K562 (cell line): ENCODE measurements around the gene HOXD13. TPM values are rescaled to one million over a fixed set of nuclear protein-coding genes. Genes with fewer than 3 reads are reported as not detected.

Source experiments
- BCOR ChIP-seq: fragments of 450-650 bp; IDR thresholded peaks from 2 replicates; pipeline ENCODE4 v1.6.1; 2016
- C11orf30 ChIP-seq: fragments of 450-650 bp; IDR thresholded peaks from 2 replicates; pipeline ENCODE4 v1.6.1; 2016; ENCODE audit warnings: low read depth, mild to moderate bottlenecking
- CREBBP ChIP-seq: IDR thresholded peaks from one replicate; pipeline ENCODE4 v1.6.1; 2012; ENCODE audit warnings: low read depth, mild to moderate bottlenecking, control low read depth, inconsistent platforms, low read length
- EGR1 ChIP-seq: fragments of 450-650 bp; conservative IDR thresholded peaks from 2 replicates; pipeline ENCODE4 v1.6.1; 2017; ENCODE audit warnings: mild to moderate bottlenecking
- MCM7 ChIP-seq, 2 experiments: fragments of 450-650 bp; IDR thresholded peaks; 2 replicates each; pipeline ENCODE4 v1.6.1; 2016 to 2018
- PHF8 ChIP-seq: fragments of 200-600 bp; sonication (generic); IDR thresholded peaks from 2 replicates; pipeline ENCODE4 v1.6.1; 2012; ENCODE audit warnings: mixed run types, mild to moderate bottlenecking, inconsistent platforms, low read length, moderate library complexity, borderline replicate concordance
- SFPQ ChIP-seq: fragments of 200-400 bp; formaldehyde crosslinking; IDR thresholded peaks from 2 replicates; pipeline ENCODE4 v1.6.1; 2017; ENCODE audit warnings: mild to moderate bottlenecking, low read depth, low read length, moderate library complexity
- TAF15 ChIP-seq: fragments of 200-400 bp; formaldehyde crosslinking; IDR thresholded peaks from 2 replicates; pipeline ENCODE4 v1.6.1; 2017; ENCODE audit warnings: mild to moderate bottlenecking, low read depth, low read length, moderate library complexity
- ZNF184 ChIP-seq: sonication (generic); formaldehyde crosslinking; IDR thresholded peaks from 2 replicates; pipeline ENCODE4 v1.5.0; 2020; ENCODE audit warnings: missing genetic modification reagents
- polyA plus RNA-seq, 8 experiments: library from polyadenylated mRNA; depleted of rRNA in 4 of 8; stranded (reverse) in 5 of 8; unstranded in 3 of 8; fragments of >200 nt; fragmentation: Nextera tagmentation in 2 of 8; fragmentation: Illumina TruSeq in 1 of 8; extraction: Ambion mirVana in 2 of 8; extraction: Trizol in 1 of 8; gene quantifications; 2 replicates each; pipeline versions ENCODE4 v1.2.1 to v1.2.3, GENCODE V29; 2011 to 2014; ENCODE audit warnings: inconsistent platforms in 1 of 8, missing spikeins in 1 of 8
- total RNA-seq, 7 experiments: library from RNA; depleted of rRNA in 6 of 7; stranded (reverse); fragments of >200 nt in 6 of 7; fragmentation: Illumina TruSeq in 2 of 7; extraction: Trizol in 2 of 7; gene quantifications; 2 replicates each; pipeline versions ENCODE4 v1.2.1 to v1.2.3, GENCODE V29; 2011 to 2021; ENCODE audit warnings: low replicate concordance in 1 of 7
- TF ChIP-seq, protein P1 (sequence below), 2 experiments: fragments of 450-650 bp in 1 of 2; IDR thresholded peaks; 2 replicates each; pipeline ENCODE4 v1.6.1; 2011 to 2017; ENCODE audit warnings: low read depth in 2 of 2, antibody characterized with exemption in 1 of 2, borderline replicate concordance in 1 of 2, low read length in 1 of 2, mild to moderate bottlenecking in 1 of 2, mixed read lengths in 1 of 2; ENCODE audit not compliant: control insufficient read depth in 1 of 2
- TF ChIP-seq, protein P2 (sequence below): fragments of 450-650 bp; IDR thresholded peaks from 2 replicates; pipeline ENCODE4 v1.6.1; 2014; ENCODE audit warnings: low read depth, mild to moderate bottlenecking, moderate library complexity, borderline replicate concordance

The HOXD13 gene
- total and polyA plus RNA-seq, 9 of the 15 experiments (the other 6 are each of a cell fraction or from before 2014, with no cell fraction given): 0.03 to 0.04 TPM; not detected in 7

DNA sequence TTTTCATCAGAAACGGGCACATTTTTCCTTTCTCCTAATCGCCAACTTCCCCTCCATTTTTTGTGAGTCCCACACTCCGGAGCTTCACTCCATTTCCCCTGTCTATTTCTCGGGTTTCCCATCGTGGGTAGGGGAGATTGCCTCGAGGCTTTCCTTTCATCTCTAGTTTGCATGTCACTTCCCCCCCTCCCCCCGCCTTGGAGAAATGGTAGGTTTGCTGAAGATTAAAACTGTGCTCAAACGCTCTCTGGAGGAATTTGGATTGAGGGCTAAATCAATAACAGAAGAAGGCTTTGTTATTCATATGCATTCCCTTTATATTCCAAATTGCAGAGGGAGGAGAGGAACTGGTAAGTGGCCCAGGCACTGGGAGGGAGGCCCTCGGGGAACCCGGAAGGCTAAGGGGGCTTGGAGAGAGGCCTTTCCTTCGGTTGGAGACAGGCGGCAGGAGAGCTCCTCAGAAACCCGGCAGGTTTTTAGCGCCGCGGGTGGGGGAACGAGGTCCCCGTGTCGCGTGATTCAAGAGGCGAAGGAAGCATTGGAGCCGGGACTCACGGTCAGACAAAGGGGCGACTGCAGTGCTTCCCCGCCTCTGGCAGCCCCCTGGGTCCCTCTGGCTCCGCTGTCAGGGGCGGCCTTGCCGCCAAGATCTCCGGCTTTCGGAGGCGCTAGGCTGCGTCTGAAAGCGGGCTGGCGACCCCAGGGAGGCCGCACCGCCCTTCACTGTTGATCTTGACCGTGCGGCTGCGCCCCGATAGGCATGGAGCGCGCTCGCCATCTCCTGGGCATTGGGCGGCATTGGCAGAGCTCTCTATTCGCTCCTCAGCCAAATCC, 4.7 kb downstream of the HOXD13 start (continued):
- TF ChIP-seq SFPQ: no peak
- no peak for TF ChIP-seq EGR1
- no peak for TF ChIP-seq BCOR
- no peak for TF ChIP-seq ZNF184
- TF ChIP-seq, protein P1, sequence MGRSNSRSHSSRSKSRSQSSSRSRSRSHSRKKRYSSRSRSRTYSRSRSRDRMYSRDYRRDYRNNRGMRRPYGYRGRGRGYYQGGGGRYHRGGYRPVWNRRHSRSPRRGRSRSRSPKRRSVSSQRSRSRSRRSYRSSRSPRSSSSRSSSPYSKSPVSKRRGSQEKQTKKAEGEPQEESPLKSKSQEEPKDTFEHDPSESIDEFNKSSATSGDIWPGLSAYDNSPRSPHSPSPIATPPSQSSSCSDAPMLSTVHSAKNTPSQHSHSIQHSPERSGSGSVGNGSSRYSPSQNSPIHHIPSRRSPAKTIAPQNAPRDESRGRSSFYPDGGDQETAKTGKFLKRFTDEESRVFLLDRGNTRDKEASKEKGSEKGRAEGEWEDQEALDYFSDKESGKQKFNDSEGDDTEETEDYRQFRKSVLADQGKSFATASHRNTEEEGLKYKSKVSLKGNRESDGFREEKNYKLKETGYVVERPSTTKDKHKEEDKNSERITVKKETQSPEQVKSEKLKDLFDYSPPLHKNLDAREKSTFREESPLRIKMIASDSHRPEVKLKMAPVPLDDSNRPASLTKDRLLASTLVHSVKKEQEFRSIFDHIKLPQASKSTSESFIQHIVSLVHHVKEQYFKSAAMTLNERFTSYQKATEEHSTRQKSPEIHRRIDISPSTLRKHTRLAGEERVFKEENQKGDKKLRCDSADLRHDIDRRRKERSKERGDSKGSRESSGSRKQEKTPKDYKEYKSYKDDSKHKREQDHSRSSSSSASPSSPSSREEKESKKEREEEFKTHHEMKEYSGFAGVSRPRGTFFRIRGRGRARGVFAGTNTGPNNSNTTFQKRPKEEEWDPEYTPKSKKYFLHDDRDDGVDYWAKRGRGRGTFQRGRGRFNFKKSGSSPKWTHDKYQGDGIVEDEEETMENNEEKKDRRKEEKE (IDR thresholded peaks at IDR 0.05; ENCODE audit: borderline replicate concordance in 1 of 2, control insufficient read depth in 1 of 2, low read depth in 2 of 2, low read length in 1 of 2): no peak
- TF ChIP-seq, protein P2, sequence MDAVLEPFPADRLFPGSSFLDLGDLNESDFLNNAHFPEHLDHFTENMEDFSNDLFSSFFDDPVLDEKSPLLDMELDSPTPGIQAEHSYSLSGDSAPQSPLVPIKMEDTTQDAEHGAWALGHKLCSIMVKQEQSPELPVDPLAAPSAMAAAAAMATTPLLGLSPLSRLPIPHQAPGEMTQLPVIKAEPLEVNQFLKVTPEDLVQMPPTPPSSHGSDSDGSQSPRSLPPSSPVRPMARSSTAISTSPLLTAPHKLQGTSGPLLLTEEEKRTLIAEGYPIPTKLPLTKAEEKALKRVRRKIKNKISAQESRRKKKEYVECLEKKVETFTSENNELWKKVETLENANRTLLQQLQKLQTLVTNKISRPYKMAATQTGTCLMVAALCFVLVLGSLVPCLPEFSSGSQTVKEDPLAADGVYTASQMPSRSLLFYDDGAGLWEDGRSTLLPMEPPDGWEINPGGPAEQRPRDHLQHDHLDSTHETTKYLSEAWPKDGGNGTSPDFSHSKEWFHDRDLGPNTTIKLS: peak; percentile 18; the same call in 1 of the 2 replicates
- TF ChIP-seq C11orf30: no peak
- TF ChIP-seq PHF8: 0 out of 2 replicates have a peak, but pooled peaks have one; percentile 6
- no peak for TF ChIP-seq TAF15
- no peak for TF ChIP-seq MCM7 (IDR thresholded peaks at IDR 0.05)
- TF ChIP-seq CREBBP: no peak
